ENCODE results near the gene NEO1.

- TF ChIP-seq CTCF (IDR thresholded peaks at IDR 0.05) (no peak), POLR2A (IDR thresholded peaks at IDR 0.05) (no peak)
These were observed 294.6 kb downstream of the NEO1 start for GRCh38 chr15:73346735-73347312.
